SK-N-SH treated with all-trans-retinoic acid at 6 μM for 48 hours (cell line): ENCODE data around the gene RASA3.

Experiments
- ATAC-seq: fragments of 200-7000 bp; cut with Tn5 transposase; 3 replicates; pipeline ENCODE4 v1.9.1; 2020; ENCODE audit warnings: mild to moderate bottlenecking, moderate library complexity
- ARNTL ChIP-seq: fragments of 450-650 bp; formaldehyde crosslinking; IDR thresholded peaks from 2 replicates; pipeline ENCODE4 v1.5.0; 2020; ENCODE audit warnings: low read depth, mild to moderate bottlenecking, moderate library complexity, borderline replicate concordance
- BACH2 ChIP-seq: fragments of 250-450 bp; sonication (Bioruptor Pico); IDR thresholded peaks from 2 replicates; pipeline ENCODE4 v1.9.0; 2021; ENCODE audit warnings: mild to moderate bottlenecking, borderline replicate concordance
- CREB5 ChIP-seq: fragments of 250-450 bp; sonication (Bioruptor Pico); IDR thresholded peaks from 2 replicates; pipeline ENCODE4 v1.5.1; 2020; ENCODE audit warnings: low read depth, mild to moderate bottlenecking, moderate library complexity
- CSDC2 ChIP-seq: fragments of 250-450 bp; sonication (Bioruptor Pico); IDR thresholded peaks from 2 replicates; pipeline ENCODE4 v1.5.0; 2020; ENCODE audit warnings: mild to moderate bottlenecking, moderate library complexity
- CSRNP3 ChIP-seq: fragments of 250-450 bp; sonication (Bioruptor Pico); IDR thresholded peaks from 2 replicates; pipeline ENCODE4 v1.5.1; 2021; ENCODE audit warnings: mild to moderate bottlenecking, moderate library complexity
- ESRRG ChIP-seq: fragments of 250-450 bp; sonication (Bioruptor Pico); IDR thresholded peaks from 2 replicates; pipeline ENCODE4 v1.6.1; 2021; ENCODE audit warnings: mild to moderate bottlenecking
- GLIS3 ChIP-seq: fragments of 250-450 bp; sonication (Bioruptor Pico); IDR thresholded peaks from 2 replicates; pipeline ENCODE4 v1.5.0; 2020; ENCODE audit warnings: mild to moderate bottlenecking, moderate library complexity
- ISL1 ChIP-seq: fragments of 250-450 bp; sonication (Bioruptor Pico); IDR thresholded peaks from 2 replicates; pipeline ENCODE4 v2.1.2; 2022; ENCODE audit warnings: mild to moderate bottlenecking, moderate library complexity
- OSR1 ChIP-seq: fragments of 250-450 bp; sonication (Bioruptor Pico); IDR thresholded peaks from 2 replicates; pipeline ENCODE4 v1.8.0; 2022; ENCODE audit warnings: moderate library complexity, mild to moderate bottlenecking, inconsistent platforms
- PATZ1 ChIP-seq: fragments of 250-450 bp; sonication (Bioruptor Pico); IDR thresholded peaks from 2 replicates; pipeline ENCODE4 v1.8.0; 2020; ENCODE audit warnings: mild to moderate bottlenecking, moderate library complexity, borderline replicate concordance
- POU6F1 ChIP-seq: fragments of 250-450 bp; sonication (Bioruptor Pico); IDR thresholded peaks from 2 replicates; pipeline ENCODE4 v1.8.0; 2021; ENCODE audit warnings: low read depth, mild to moderate bottlenecking, moderate library complexity, borderline replicate concordance
- PPARA ChIP-seq: fragments of 250-450 bp; sonication (Bioruptor Pico); IDR thresholded peaks from 2 replicates; pipeline ENCODE4 v1.5.0; 2020; ENCODE audit warnings: mild to moderate bottlenecking, borderline replicate concordance
- RARB ChIP-seq: fragments of 250-450 bp; sonication (Bioruptor Pico); IDR thresholded peaks from 2 replicates; pipeline ENCODE4 v1.8.0; 2021; ENCODE audit warnings: mild to moderate bottlenecking, moderate library complexity
- SNAI2 ChIP-seq: fragments of 250-450 bp; sonication (Bioruptor Pico); IDR thresholded peaks from 2 replicates; pipeline ENCODE4 v1.5.0; 2020; ENCODE audit warnings: mild to moderate bottlenecking, moderate library complexity
- TCF4 ChIP-seq: fragments of 250-450 bp; sonication (Bioruptor Pico); IDR thresholded peaks from 2 replicates; pipeline ENCODE4 v1.8.0; 2021; ENCODE audit warnings: mild to moderate bottlenecking, moderate library complexity, borderline replicate concordance
- TOX ChIP-seq: fragments of 250-450 bp; sonication (Bioruptor Pico); IDR thresholded peaks from 2 replicates; pipeline ENCODE4 v1.8.0; 2021; ENCODE audit warnings: mild to moderate bottlenecking, moderate library complexity, borderline replicate concordance
- TSHZ2 ChIP-seq: fragments of 250-450 bp; sonication (Bioruptor Pico); IDR thresholded peaks from 2 replicates; pipeline ENCODE4 v1.5.0; 2020; ENCODE audit warnings: mild to moderate bottlenecking, moderate library complexity
- ZC3H10 ChIP-seq: fragments of 250-450 bp; sonication (Bioruptor Pico); IDR thresholded peaks from 2 replicates; pipeline ENCODE4 v1.5.1; 2021; ENCODE audit warnings: mild to moderate bottlenecking, moderate library complexity
- ZFP30 ChIP-seq: fragments of 450-650 bp; formaldehyde crosslinking; IDR thresholded peaks from 2 replicates; pipeline ENCODE4 v1.5.0; 2022; ENCODE audit warnings: mild to moderate bottlenecking, moderate library complexity
- ZNF565 ChIP-seq: fragments of 450-650 bp; formaldehyde crosslinking; conservative IDR thresholded peaks from 2 replicates; pipeline ENCODE4 v1.5.0; 2020; ENCODE audit warnings: low read depth, mild to moderate bottlenecking, moderate library complexity
- ZNF70 ChIP-seq: fragments of 450-650 bp; formaldehyde crosslinking; IDR thresholded peaks from 2 replicates; pipeline ENCODE4 v1.5.0; 2020; ENCODE audit warnings: mild to moderate bottlenecking, moderate library complexity
- ZNF8 ChIP-seq: fragments of 450-650 bp; formaldehyde crosslinking; IDR thresholded peaks from 2 replicates; pipeline ENCODE4 v1.5.0; 2020; ENCODE audit warnings: mild to moderate bottlenecking, moderate library complexity

RASA3 gene

GRCh38 chr13:114026481-114026880 lies 105.9 kb downstream of the RASA3 start:
- no peak for ATAC-seq
- TF ChIP-seq PATZ1 (CRISPR knock-in tag) = no peak
- no peak for TF ChIP-seq CSDC2 (CRISPR knock-in tag)
- TF ChIP-seq ZNF8 (CRISPR knock-in tag) = no peak
- TF ChIP-seq ESRRG (CRISPR knock-in tag) = no peak
- TF ChIP-seq CSRNP3 (CRISPR knock-in tag) = no peak
- no peak for TF ChIP-seq TSHZ2
- no peak for TF ChIP-seq ZC3H10 (CRISPR knock-in tag)
- TF ChIP-seq ARNTL = no peak
- TF ChIP-seq CREB5 (CRISPR knock-in tag) = no peak
- TF ChIP-seq GLIS3 (CRISPR knock-in tag) = no peak
- no peak for TF ChIP-seq ZFP30 (CRISPR knock-in tag)

GRCh38 chr13:114025714-114026431 lies 106.5 kb downstream of the RASA3 start:
- TF ChIP-seq BACH2 (no peak), RARB (CRISPR knock-in tag) (no peak), ZNF8 (CRISPR knock-in tag) (no peak), ZC3H10 (CRISPR knock-in tag) (no peak), TCF4 (CRISPR knock-in tag) (peak; percentile 37; the same call in 1 of the 2 replicates), PPARA (no peak)
- ATAC-seq = no peak

GRCh38 chr13:114025405-114025713 lies 107.1 kb downstream of the RASA3 start:
- no peak for ATAC-seq
- TF ChIP-seq GLIS3 (CRISPR knock-in tag) (no peak), PPARA (no peak), TSHZ2 (no peak), ZNF565 (CRISPR knock-in tag) (no peak), ISL1 (CRISPR knock-in tag) (no peak), ARNTL (no peak), POU6F1 (CRISPR knock-in tag) (no peak), ZNF70 (CRISPR knock-in tag) (no peak), RARB (CRISPR knock-in tag) (no peak), SNAI2 (CRISPR knock-in tag) (no peak), OSR1 (CRISPR knock-in tag) (no peak), ESRRG (CRISPR knock-in tag) (no peak), PATZ1 (CRISPR knock-in tag) (no peak), ZC3H10 (CRISPR knock-in tag) (no peak), CSRNP3 (CRISPR knock-in tag) (no peak), TOX (no peak), ZFP30 (CRISPR knock-in tag) (no peak)
